ENCODE data around the gene DENND4A. TPM values are rescaled to one million over a fixed set of nuclear protein-coding genes. Genes with fewer than 3 reads are reported as not detected.
A peak's percentile ranks its signal among the peaks of the same experiment; 100 is the strongest.

The DENND4A gene
- total RNA-seq, 1 donor from 2014 or later = 17.1 TPM

GRCh38 chr15:65837301-65838294 is 45.5 kb upstream of the DENND4A start:
- no peaks in the 10 kb centered on the region for H3K9me3 Mint-ChIP-seq (ENCODE audit: unreplicated experiment)
- no peak for DNase-seq (ENCODE audit: low spot score)
- H3K4me1 Mint-ChIP-seq (ENCODE audit: unreplicated experiment) = peaks cover 46% of the 10 kb centered on the region
- peak overlapping the region; percentile 86 for H3K27ac Mint-ChIP-seq (ENCODE audit: unreplicated experiment)
- TF ChIP-seq, protein P1, sequence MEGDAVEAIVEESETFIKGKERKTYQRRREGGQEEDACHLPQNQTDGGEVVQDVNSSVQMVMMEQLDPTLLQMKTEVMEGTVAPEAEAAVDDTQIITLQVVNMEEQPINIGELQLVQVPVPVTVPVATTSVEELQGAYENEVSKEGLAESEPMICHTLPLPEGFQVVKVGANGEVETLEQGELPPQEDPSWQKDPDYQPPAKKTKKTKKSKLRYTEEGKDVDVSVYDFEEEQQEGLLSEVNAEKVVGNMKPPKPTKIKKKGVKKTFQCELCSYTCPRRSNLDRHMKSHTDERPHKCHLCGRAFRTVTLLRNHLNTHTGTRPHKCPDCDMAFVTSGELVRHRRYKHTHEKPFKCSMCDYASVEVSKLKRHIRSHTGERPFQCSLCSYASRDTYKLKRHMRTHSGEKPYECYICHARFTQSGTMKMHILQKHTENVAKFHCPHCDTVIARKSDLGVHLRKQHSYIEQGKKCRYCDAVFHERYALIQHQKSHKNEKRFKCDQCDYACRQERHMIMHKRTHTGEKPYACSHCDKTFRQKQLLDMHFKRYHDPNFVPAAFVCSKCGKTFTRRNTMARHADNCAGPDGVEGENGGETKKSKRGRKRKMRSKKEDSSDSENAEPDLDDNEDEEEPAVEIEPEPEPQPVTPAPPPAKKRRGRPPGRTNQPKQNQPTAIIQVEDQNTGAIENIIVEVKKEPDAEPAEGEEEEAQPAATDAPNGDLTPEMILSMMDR (IDR thresholded peaks at IDR 0.05; ENCODE audit: unreplicated experiment) = no peak
- peaks cover 2% of the 10 kb centered on the region for H3K27me3 Mint-ChIP-seq (ENCODE audit: unreplicated experiment)
- H3K36me3 Mint-ChIP-seq (ENCODE audit: low read depth, unreplicated experiment) = no peaks in the 10 kb centered on the region
- H3K4me3 Mint-ChIP-seq (ENCODE audit: unreplicated experiment) = peak overlapping the region; percentile 20

- no peak for DNase-seq (ENCODE audit: low spot score)
- TF ChIP-seq, protein P1 (IDR thresholded peaks at IDR 0.05; ENCODE audit: unreplicated experiment) = peak; percentile 41
- Mint-ChIP-seq H3K9me3 (ENCODE audit: unreplicated experiment) (no peaks in the 10 kb centered on the region), H3K4me1 (ENCODE audit: unreplicated experiment) (peaks cover 54% of the 10 kb centered on the region), H3K27ac (ENCODE audit: unreplicated experiment) (no peak overlapping the region), H3K36me3 (ENCODE audit: low read depth, unreplicated experiment) (no peaks in the 10 kb centered on the region), H3K4me3 (ENCODE audit: unreplicated experiment) (no peak overlapping the region), H3K27me3 (ENCODE audit: unreplicated experiment) (peaks cover 2% of the 10 kb centered on the region)
Measured at GRCh38 chr15:65836665-65837064, 44.6 kb upstream of the DENND4A start.

GRCh38 chr15:65835447-65835846 is 43.4 kb upstream of the DENND4A start:
- H3K4me3 Mint-ChIP-seq (ENCODE audit: unreplicated experiment) = no peak overlapping the region
- H3K27ac Mint-ChIP-seq (ENCODE audit: unreplicated experiment) = no peak overlapping the region
- no peaks in the 10 kb centered on the region for H3K36me3 Mint-ChIP-seq (ENCODE audit: low read depth, unreplicated experiment)
- DNase-seq (ENCODE audit: low spot score) = no peak
- H3K9me3 Mint-ChIP-seq (ENCODE audit: unreplicated experiment) = no peaks in the 10 kb centered on the region
- TF ChIP-seq, protein P1 (IDR thresholded peaks at IDR 0.05; ENCODE audit: unreplicated experiment) = no peak
- H3K4me1 Mint-ChIP-seq (ENCODE audit: unreplicated experiment) = peaks cover 57% of the 10 kb centered on the region
- peaks cover 2% of the 10 kb centered on the region for H3K27me3 Mint-ChIP-seq (ENCODE audit: unreplicated experiment)

- Mint-ChIP-seq H3K27me3 (ENCODE audit: unreplicated experiment) (peaks cover 2% of the 10 kb centered on the region), H3K4me1 (ENCODE audit: unreplicated experiment) (peaks cover 57% of the 10 kb centered on the region), H3K9me3 (ENCODE audit: unreplicated experiment) (no peaks in the 10 kb centered on the region), H3K27ac (ENCODE audit: unreplicated experiment) (peak overlapping the region; percentile 54), H3K4me3 (ENCODE audit: unreplicated experiment) (no peak overlapping the region), H3K36me3 (ENCODE audit: low read depth, unreplicated experiment) (no peaks in the 10 kb centered on the region)
- DNase-seq (ENCODE audit: low spot score) = no peak
- TF ChIP-seq, protein P1 (IDR thresholded peaks at IDR 0.05; ENCODE audit: unreplicated experiment) = no peak
Measured at GRCh38 chr15:65834603-65835282, 42.6 kb upstream of the DENND4A start.

All from endothelial cell (in vitro differentiated cells).